ENCODE results near the gene ACAA1.

Gene ACAA1

GRCh38 chr3:38152609-38153008, 15.7 kb upstream of the ACAA1 start:
- no peak overlapping the region for H3K9ac ChIP-seq (ENCODE audit: low read length)
- H3K27me3 ChIP-seq (ENCODE audit: control insufficient read depth in 1 of 2, insufficient read depth in 2 of 2, low read length in 2 of 2): no peaks in the 10 kb centered on the region
- H3K4me1 ChIP-seq (ENCODE audit: insufficient read depth, low read length): no peaks in the 10 kb centered on the region
- no peaks in the 10 kb centered on the region for H3K36me3 ChIP-seq (ENCODE audit: insufficient read depth, low read length)
- no peaks in the 10 kb centered on the region for H3K9me3 ChIP-seq (ENCODE audit: low read length)
- H3K4me3 ChIP-seq (ENCODE audit: low read depth in 1 of 2, low read length in 2 of 2): no peak overlapping the region
- H3K27ac ChIP-seq (ENCODE audit: low read depth, low read length): no peak overlapping the region

- no peaks in the 10 kb centered on the region for H3K36me3 ChIP-seq (ENCODE audit: insufficient read depth, low read length)
- H3K9me3 ChIP-seq (ENCODE audit: low read length): no peaks in the 10 kb centered on the region
- no peak overlapping the region for H3K27ac ChIP-seq (ENCODE audit: low read depth, low read length)
- no peaks in the 10 kb centered on the region for H3K27me3 ChIP-seq (ENCODE audit: control insufficient read depth in 1 of 2, insufficient read depth in 2 of 2, low read length in 2 of 2)
- H3K4me3 ChIP-seq (ENCODE audit: low read depth in 1 of 2, low read length in 2 of 2): no peak overlapping the region
- no peaks in the 10 kb centered on the region for H3K4me1 ChIP-seq (ENCODE audit: insufficient read depth, low read length)
- H3K9ac ChIP-seq (ENCODE audit: low read length): no peak overlapping the region
Observed at GRCh38 chr3:38151667-38152265, 14.8 kb upstream of the ACAA1 start.

- Histone ChIP-seq H3K4me3 (ENCODE audit: low read depth in 1 of 2, low read length in 2 of 2) (no peak overlapping the region), H3K27ac (ENCODE audit: low read depth, low read length) (no peak overlapping the region), H3K4me1 (ENCODE audit: insufficient read depth, low read length) (no peaks in the 10 kb centered on the region), H3K9ac (ENCODE audit: low read length) (no peak overlapping the region), H3K27me3 (ENCODE audit: control insufficient read depth in 1 of 2, insufficient read depth in 2 of 2, low read length in 2 of 2) (no peaks in the 10 kb centered on the region), H3K9me3 (ENCODE audit: low read length) (no peaks in the 10 kb centered on the region), H3K36me3 (ENCODE audit: insufficient read depth, low read length) (no peaks in the 10 kb centered on the region)
Observed at GRCh38 chr3:38150780-38151528, 14.0 kb upstream of the ACAA1 start.

- no peaks in the 10 kb centered on the region for H3K36me3 ChIP-seq (ENCODE audit: insufficient read depth, low read length)
- H3K9me3 ChIP-seq (ENCODE audit: low read length): no peaks in the 10 kb centered on the region
- no peaks in the 10 kb centered on the region for H3K27me3 ChIP-seq (ENCODE audit: control insufficient read depth in 1 of 2, insufficient read depth in 2 of 2, low read length in 2 of 2)
- no peak overlapping the region for H3K9ac ChIP-seq (ENCODE audit: low read length)
- no peak overlapping the region for H3K4me3 ChIP-seq (ENCODE audit: low read depth in 1 of 2, low read length in 2 of 2)
- no peak overlapping the region for H3K27ac ChIP-seq (ENCODE audit: low read depth, low read length)
- H3K4me1 ChIP-seq (ENCODE audit: insufficient read depth, low read length): no peaks in the 10 kb centered on the region
Observed at GRCh38 chr3:38149708-38150107, 12.8 kb upstream of the ACAA1 start.

- Histone ChIP-seq H3K27ac (ENCODE audit: low read depth, low read length) (no peak overlapping the region), H3K9ac (ENCODE audit: low read length) (no peak overlapping the region), H3K36me3 (ENCODE audit: insufficient read depth, low read length) (no peaks in the 10 kb centered on the region), H3K27me3 (ENCODE audit: control insufficient read depth in 1 of 2, insufficient read depth in 2 of 2, low read length in 2 of 2) (no peaks in the 10 kb centered on the region), H3K4me1 (ENCODE audit: insufficient read depth, low read length) (no peaks in the 10 kb centered on the region), H3K9me3 (ENCODE audit: low read length) (no peaks in the 10 kb centered on the region), H3K4me3 (ENCODE audit: low read depth in 1 of 2, low read length in 2 of 2) (no peak overlapping the region)
Observed at GRCh38 chr3:38148311-38148882, 11.5 kb upstream of the ACAA1 start.

GRCh38 chr3:38147421-38147820, 10.5 kb upstream of the ACAA1 start:
- no peaks in the 10 kb centered on the region for H3K4me1 ChIP-seq (ENCODE audit: insufficient read depth, low read length)
- H3K36me3 ChIP-seq (ENCODE audit: insufficient read depth, low read length): peaks cover 2% of the 10 kb centered on the region
- no peak overlapping the region for H3K9ac ChIP-seq (ENCODE audit: low read length)
- no peak overlapping the region for H3K4me3 ChIP-seq (ENCODE audit: low read depth in 1 of 2, low read length in 2 of 2)
- no peak overlapping the region for H3K27ac ChIP-seq (ENCODE audit: low read depth, low read length)
- no peaks in the 10 kb centered on the region for H3K9me3 ChIP-seq (ENCODE audit: low read length)
- H3K27me3 ChIP-seq (ENCODE audit: control insufficient read depth in 1 of 2, insufficient read depth in 2 of 2, low read length in 2 of 2): no peaks in the 10 kb centered on the region

- H3K9ac ChIP-seq (ENCODE audit: low read length): no peak overlapping the region
- no peak overlapping the region for H3K27ac ChIP-seq (ENCODE audit: low read depth, low read length)
- H3K4me3 ChIP-seq (ENCODE audit: low read depth in 1 of 2, low read length in 2 of 2): no peak overlapping the region
- no peaks in the 10 kb centered on the region for H3K27me3 ChIP-seq (ENCODE audit: control insufficient read depth in 1 of 2, insufficient read depth in 2 of 2, low read length in 2 of 2)
- no peaks in the 10 kb centered on the region for H3K4me1 ChIP-seq (ENCODE audit: insufficient read depth, low read length)
- H3K9me3 ChIP-seq (ENCODE audit: low read length): no peaks in the 10 kb centered on the region
- H3K36me3 ChIP-seq (ENCODE audit: insufficient read depth, low read length): peaks cover 11% of the 10 kb centered on the region
Observed at GRCh38 chr3:38146504-38146903, 9.6 kb upstream of the ACAA1 start.

GRCh38 chr3:38143511-38143910, 6.6 kb upstream of the ACAA1 start:
- peaks cover 21% of the 10 kb centered on the region for H3K36me3 ChIP-seq (ENCODE audit: insufficient read depth, low read length)
- H3K27ac ChIP-seq (ENCODE audit: low read depth, low read length): no peak overlapping the region
- H3K4me3 ChIP-seq (ENCODE audit: low read depth in 1 of 2, low read length in 2 of 2): no peak overlapping the region
- H3K27me3 ChIP-seq (ENCODE audit: control insufficient read depth in 1 of 2, insufficient read depth in 2 of 2, low read length in 2 of 2): no peaks in the 10 kb centered on the region
- H3K4me1 ChIP-seq (ENCODE audit: insufficient read depth, low read length): peaks cover 11% of the 10 kb centered on the region
- H3K9ac ChIP-seq (ENCODE audit: low read length): no peak overlapping the region
- H3K9me3 ChIP-seq (ENCODE audit: low read length): no peaks in the 10 kb centered on the region

GRCh38 chr3:38142959-38143358, 6.0 kb upstream of the ACAA1 start:
- H3K27me3 ChIP-seq (ENCODE audit: control insufficient read depth in 1 of 2, insufficient read depth in 2 of 2, low read length in 2 of 2): no peaks in the 10 kb centered on the region
- no peak overlapping the region for H3K9ac ChIP-seq (ENCODE audit: low read length)
- H3K27ac ChIP-seq (ENCODE audit: low read depth, low read length): no peak overlapping the region
- H3K9me3 ChIP-seq (ENCODE audit: low read length): no peaks in the 10 kb centered on the region
- H3K36me3 ChIP-seq (ENCODE audit: insufficient read depth, low read length): peaks cover 21% of the 10 kb centered on the region
- H3K4me3 ChIP-seq (ENCODE audit: low read depth in 1 of 2, low read length in 2 of 2): no peak overlapping the region
- peaks cover 14% of the 10 kb centered on the region for H3K4me1 ChIP-seq (ENCODE audit: insufficient read depth, low read length)

- Histone ChIP-seq H3K4me3 (ENCODE audit: low read depth in 1 of 2, low read length in 2 of 2) (no peak overlapping the region), H3K27ac (ENCODE audit: low read depth, low read length) (no peak overlapping the region), H3K36me3 (ENCODE audit: insufficient read depth, low read length) (peaks cover 21% of the 10 kb centered on the region), H3K27me3 (ENCODE audit: control insufficient read depth in 1 of 2, insufficient read depth in 2 of 2, low read length in 2 of 2) (no peaks in the 10 kb centered on the region), H3K9me3 (ENCODE audit: low read length) (no peaks in the 10 kb centered on the region), H3K4me1 (ENCODE audit: insufficient read depth, low read length) (peaks cover 20% of the 10 kb centered on the region), H3K9ac (ENCODE audit: low read length) (no peak overlapping the region)
Observed at GRCh38 chr3:38141952-38142273, 5.0 kb upstream of the ACAA1 start.

- no peak overlapping the region for H3K27ac ChIP-seq (ENCODE audit: low read depth, low read length)
- no peaks in the 10 kb centered on the region for H3K9me3 ChIP-seq (ENCODE audit: low read length)
- peaks cover 20% of the 10 kb centered on the region for H3K4me1 ChIP-seq (ENCODE audit: insufficient read depth, low read length)
- H3K36me3 ChIP-seq (ENCODE audit: insufficient read depth, low read length): peaks cover 21% of the 10 kb centered on the region
- H3K27me3 ChIP-seq (ENCODE audit: control insufficient read depth in 1 of 2, insufficient read depth in 2 of 2, low read length in 2 of 2): no peaks in the 10 kb centered on the region
- H3K4me3 ChIP-seq (ENCODE audit: low read depth in 1 of 2, low read length in 2 of 2): no peak overlapping the region
- no peak overlapping the region for H3K9ac ChIP-seq (ENCODE audit: low read length)
Observed at GRCh38 chr3:38141173-38141951, 4.4 kb upstream of the ACAA1 start.

All from muscle layer of colon (tissue), 2 donors.